Measurements from ENCODE around the gene XRCC5. TPM values are rescaled to one million over a fixed set of nuclear protein-coding genes. Genes with fewer than 3 reads are reported as not detected.

The XRCC5 gene
- total and polyA plus RNA-seq, 2 of the 8 experiments (the other 6 are each of a cell fraction or from before 2014, with no cell fraction given) = 308 to 644 TPM

- Histone ChIP-seq H3K4me3 (ENCODE audit: extremely low read depth in 1 of 4, insufficient read depth in 2 of 4, low read depth in 3 of 4, low read length in 4 of 4) (peak overlapping the region in 1 of 4 experiments; percentile 96; a peak in 1 of 8 replicates), H2BK20ac (ENCODE audit: low read length) (no peak overlapping the region), H2BK12ac (ENCODE audit: low read depth, low read length) (0 out of 2 replicates have a peak overlapping the region, but pooled peaks have one; percentile 63), H3K9ac (replicated peaks in 1 of 4; ENCODE audit: extremely low read depth in 1 of 4, low read depth in 3 of 4, low read length in 3 of 4) (no peak overlapping the region; a peak in 1 of 7 replicates), H2BK15ac (ENCODE audit: low read length) (no peak overlapping the region), H3K4ac (replicated peaks; ENCODE audit: insufficient read length, low read depth, low read length) (peak overlapping the region; percentile 72), H4K20me1 (replicated peaks in 1 of 2; ENCODE audit: control insufficient read depth in 1 of 2, insufficient read depth in 2 of 2, low read length in 2 of 2) (peaks cover 0 to 4% of the 10 kb centered on the region in 2 experiments), H3K23me2 (ENCODE audit: low read depth, low read length) (no peaks in the 10 kb centered on the region; the same call in 1 of the 2 replicates), H3K4me1 (replicated peaks in 1 of 4; ENCODE audit: control insufficient read depth in 3 of 4, insufficient read depth in 4 of 4, low read length in 3 of 4) (peaks cover 4 to 9% (median 8%) of the 10 kb centered on the region in 4 experiments; a peak in 6 of 7 replicates), H3K9me3 (ENCODE audit: insufficient read depth in 2 of 2, low read depth in 1 of 2, low read length in 1 of 2) (no peaks in the 10 kb centered on the region), H3K79me2 (ENCODE audit: control insufficient read depth in 1 of 2, insufficient read depth in 2 of 2, low read length in 2 of 2) (peaks cover 22 to 32% of the 10 kb centered on the region in 2 experiments), H3K36me3 (ENCODE audit: control insufficient read depth in 2 of 4, insufficient read depth in 4 of 4, low read length in 3 of 4) (peaks cover 4 to 21% (median 14%) of the 10 kb centered on the region in 4 experiments; a peak in 7 of 8 replicates), H3K27ac (ENCODE audit: low read depth, low read length) (no peak overlapping the region), H4K91ac (replicated peaks; ENCODE audit: insufficient read length, low read length) (no peak overlapping the region), H3K18ac (ENCODE audit: extremely low read depth, low read length) (no peak overlapping the region), H3K56ac (replicated peaks; ENCODE audit: insufficient read length, low read depth, low read length) (no peak overlapping the region), H2AFZ (ENCODE audit: low read length) (peak overlapping the region; percentile 88), H3K27me3 (replicated peaks in 1 of 4; ENCODE audit: control insufficient read depth in 3 of 4, extremely low read depth in 1 of 4, insufficient read depth in 3 of 4, low read length in 3 of 4) (no peaks in the 10 kb centered on the region), H4K5ac (ENCODE audit: insufficient read length, low read depth, low read length) (peak overlapping the region; percentile 40), H2BK120ac (replicated peaks; ENCODE audit: low read depth, low read length) (peak overlapping the region; percentile 9), H3K79me1 (ENCODE audit: low read depth, low read length) (no peaks in the 10 kb centered on the region), H3K14ac (ENCODE audit: insufficient read length) (no peak overlapping the region), H3K4me2 (ENCODE audit: insufficient read depth in 1 of 2, low read depth in 2 of 2, low read length in 2 of 2) (peak overlapping the region; percentile 52 to 72), H2AK5ac (ENCODE audit: low read depth, low read length) (no peak overlapping the region), H3K23ac (ENCODE audit: insufficient read length) (no peak overlapping the region), H4K8ac (ENCODE audit: extremely low read depth, insufficient read depth, low read length) (no peak overlapping the region), H2BK5ac (ENCODE audit: low read depth, low read length) (peak overlapping the region; percentile 40; the same call in 1 of the 2 replicates)
- FAIRE-seq = no peak
- 95% methylated on average over 8 of the region's 8 CpGs; no CpG with 5 or more reads in 1 of the 2 experiments for WGBS, 2 experiments (ENCODE audit: extremely low coverage in 1 of 2, insufficient coverage in 1 of 2, insufficient read length in 1 of 2, insufficient replicate concordance in 2 of 2, low coverage in 1 of 2, low lambda C conversion rate in 2 of 2, missing lambda C conversion rate in 1 of 2)
- CTCF ChIA-PET (ENCODE audit: partially characterized antibody) = interaction anchor here (0.6 to 3.1 kb wide), 14 partner anchors 18 to 176 kb away, joined by 3 to 15 read pairs (median 4); partner anchors contain the start of genes PECR and TMEM169
- DNase-seq (ENCODE audit: low read depth in 1 of 2, low spot score in 2 of 2) = no peak
- POLR2A ChIA-PET (ENCODE audit: partially characterized antibody) = interaction anchor here (0.8 to 8.5 kb wide), 7 partner anchors 10 to 108 kb away, joined by 3 to 73 read pairs (median 4); partner anchors contain the start of genes PECR and TMEM169
- TF ChIP-seq CBX8 (IDR thresholded peaks at IDR 0.05; ENCODE audit: borderline replicate concordance, low read depth, low read length) = no peak
- TF ChIP-seq NRF1 (IDR thresholded peaks at IDR 0.05; ENCODE audit: low read depth, low read length) = no peak
- no peak for TF ChIP-seq ATF2 (IDR thresholded peaks at IDR 0.05; ENCODE audit: low read length)
- no peak for TF ChIP-seq GABPA (IDR thresholded peaks at IDR 0.05; ENCODE audit: borderline replicate concordance, insufficient read depth, low read length)
- TF ChIP-seq SUZ12 (IDR thresholded peaks at IDR 0.05; ENCODE audit: low read length) = no peak
- TF ChIP-seq RNF2 (IDR thresholded peaks at IDR 0.05; ENCODE audit: borderline replicate concordance, low read depth, low read length, missing control alignments, poor library complexity, severe bottlenecking) = no peak
- no peak for TF ChIP-seq CTBP2 (IDR thresholded peaks at IDR 0.05; ENCODE audit: borderline replicate concordance, insufficient read depth, insufficient read length, low read length)
- no peak for TF ChIP-seq TCF12 (IDR thresholded peaks at IDR 0.05; ENCODE audit: low read depth, low read length)
- no peak for TF ChIP-seq SAP30 (IDR thresholded peaks at IDR 0.05; ENCODE audit: insufficient read depth, insufficient replicate concordance, low read length)
- TF ChIP-seq JUND (IDR thresholded peaks at IDR 0.05; ENCODE audit: low read length) = no peak
These were observed 1.8 kb upstream of the XRCC5 start for GRCh38 chr2:216107320-216107719.

Data from H1 (cell line).